Measurements from ENCODE around the gene ARHGAP20.
"Not testable (repeated sequence)": the region's sequence is repeated elsewhere in the genome, so short reads cannot be mapped to it uniquely, and the experiment has no call there.

ARHGAP20 gene

DNA sequence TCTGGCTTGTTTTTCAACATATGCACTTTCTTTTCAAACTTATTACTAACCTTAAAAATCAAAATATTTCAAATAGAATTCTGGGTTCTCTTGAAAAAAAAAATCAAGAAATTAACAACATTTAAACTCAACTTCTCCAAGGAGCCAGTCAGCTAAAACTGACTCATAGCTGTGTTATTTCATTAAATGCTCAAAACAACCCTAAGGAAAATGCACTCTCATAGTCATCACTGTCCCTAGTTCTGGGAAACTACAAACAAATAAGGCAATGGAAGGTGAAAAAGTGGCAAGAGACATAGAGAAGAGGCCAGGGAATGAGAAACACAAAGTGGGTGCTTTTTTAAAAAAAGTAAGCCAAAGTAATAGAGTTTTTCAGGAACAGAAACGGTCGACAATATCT is 4.1 kb upstream of the ARHGAP20 start:
- no peak for FAIRE-seq

DNA sequence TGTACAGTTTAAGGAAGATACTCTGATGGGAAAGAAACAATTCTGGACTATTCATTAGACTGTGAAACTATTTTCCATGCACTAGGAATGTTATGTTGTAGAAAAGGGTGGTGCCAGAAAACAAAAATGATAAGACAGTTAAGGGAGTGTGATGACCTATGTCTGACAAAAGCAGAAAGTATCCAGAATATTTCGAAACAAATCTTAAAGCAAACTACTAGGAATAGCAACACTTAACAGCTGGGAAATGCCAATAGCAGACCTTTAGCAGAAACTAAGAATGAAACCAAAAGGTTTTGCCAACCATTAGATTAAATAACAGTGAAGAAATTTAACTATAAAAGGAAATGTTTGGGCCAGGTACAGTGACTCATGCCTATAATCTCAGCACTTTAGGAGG is 3.3 kb upstream of the ARHGAP20 start:
- FAIRE-seq, result no peak

GRCh38 chr11:110713449-110713776 is 1.2 kb upstream of the ARHGAP20 start:
- no peak for FAIRE-seq

DNA sequence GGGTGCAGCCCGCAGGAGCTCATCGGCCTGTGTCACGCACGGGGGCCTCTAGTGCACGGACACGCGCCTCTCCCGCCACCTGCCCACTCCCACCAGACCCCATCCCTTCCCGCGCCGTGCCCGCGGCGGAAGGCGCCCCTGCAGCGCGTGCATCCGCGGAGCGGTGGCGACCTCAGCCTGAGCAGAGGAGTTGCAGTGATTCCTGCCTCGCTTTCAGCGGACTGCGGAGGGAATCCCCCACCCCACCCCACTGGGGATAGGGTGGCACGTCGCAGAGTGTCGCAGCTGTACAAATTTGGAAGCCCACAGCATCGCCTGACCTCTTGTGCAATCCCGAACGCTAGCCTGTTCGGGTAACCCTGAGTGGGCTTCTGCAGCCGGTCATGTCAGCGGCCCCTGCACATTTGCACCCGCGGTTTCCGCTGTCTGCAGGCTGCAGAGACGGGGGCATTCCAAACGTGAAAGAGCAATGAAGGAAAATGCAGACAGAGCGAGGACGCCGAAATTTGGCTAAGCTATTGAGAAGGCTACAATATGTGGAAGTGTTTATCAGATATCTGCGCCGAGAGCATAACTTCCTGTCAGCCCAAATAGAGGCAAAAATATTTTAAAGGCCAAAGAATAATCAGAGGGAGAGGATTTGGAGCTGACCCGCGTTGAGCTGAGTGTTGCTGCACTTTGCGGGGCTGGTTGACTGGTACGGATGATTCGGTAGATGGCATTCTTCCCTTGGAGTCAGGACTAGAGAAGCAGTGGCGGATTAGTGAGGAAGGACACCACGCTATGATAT is 617 bp upstream of the ARHGAP20 start:
- no peak for FAIRE-seq

GRCh38 chr11:110711448-110711775 is 825 bp downstream of the ARHGAP20 start:
- no peak for FAIRE-seq

DNA sequence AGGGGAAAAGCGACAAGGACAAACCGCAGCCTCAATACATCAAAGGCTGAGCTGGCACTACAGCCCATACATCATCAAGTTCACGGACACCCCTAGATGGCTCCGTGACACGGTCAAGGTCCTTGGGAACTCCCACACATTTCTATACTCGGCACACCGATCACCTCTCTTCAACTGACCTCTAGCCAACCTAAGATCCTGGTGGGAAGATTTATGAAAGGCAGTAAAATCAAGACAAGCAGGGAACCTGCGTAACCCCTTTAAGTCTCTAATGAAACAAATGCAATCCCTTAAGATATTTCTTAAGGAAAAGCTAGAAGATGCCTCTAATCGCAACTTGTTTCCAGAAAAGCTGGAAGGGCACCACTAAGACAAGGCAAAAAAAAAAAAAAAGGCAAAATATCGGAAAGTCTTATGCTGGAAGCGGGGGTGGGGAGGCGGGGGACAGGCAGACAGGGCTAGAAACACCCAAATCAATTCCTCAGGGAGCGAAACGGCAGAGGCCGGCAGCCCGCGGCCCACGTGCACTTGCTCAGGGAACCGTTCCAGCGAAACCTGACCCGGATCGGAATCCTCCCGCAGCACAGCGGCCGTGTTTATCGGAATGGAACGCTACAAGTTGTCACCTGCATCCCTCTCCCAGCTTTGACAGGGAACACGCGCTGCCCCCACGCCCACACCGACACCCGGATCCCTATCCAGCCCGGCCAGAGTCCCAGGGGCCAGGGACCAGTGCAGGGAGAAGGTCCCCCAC is 1.4 kb downstream of the ARHGAP20 start:
- no peak for FAIRE-seq

DNA sequence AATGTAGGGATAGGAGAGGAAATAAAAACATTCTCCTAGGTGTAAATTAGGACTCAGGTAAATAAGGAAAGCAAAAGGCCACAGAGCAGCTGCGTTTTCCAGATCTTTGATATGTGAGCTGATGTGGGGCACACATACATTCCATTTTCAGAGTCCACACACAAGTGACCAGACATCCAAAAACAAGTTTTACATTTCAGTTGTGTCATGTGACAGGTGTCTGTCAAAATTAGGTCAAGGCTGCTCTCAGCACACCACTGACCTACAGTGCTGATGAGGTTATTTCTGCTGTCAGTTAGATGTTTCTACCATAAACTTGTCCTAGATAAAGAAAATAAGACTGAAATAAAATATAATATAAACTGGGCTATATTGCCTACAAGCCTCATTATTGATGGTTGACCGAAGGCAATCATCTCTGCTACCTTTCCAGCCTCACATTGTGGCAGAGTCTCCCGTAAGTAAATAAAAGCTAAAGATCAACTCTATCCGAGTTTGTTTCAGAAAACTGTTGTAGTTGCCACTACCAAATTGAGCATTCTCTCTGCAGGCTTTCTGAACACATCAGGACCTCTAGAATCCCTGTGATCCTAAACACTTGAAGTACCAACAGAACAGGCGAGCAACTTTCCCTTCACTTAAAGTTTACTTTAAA is 7.9 kb downstream of the ARHGAP20 start:
- no peak for FAIRE-seq

- no peak for FAIRE-seq
These were observed 20.3 kb downstream of the ARHGAP20 start for GRCh38 chr11:110691926-110692325.

DNA sequence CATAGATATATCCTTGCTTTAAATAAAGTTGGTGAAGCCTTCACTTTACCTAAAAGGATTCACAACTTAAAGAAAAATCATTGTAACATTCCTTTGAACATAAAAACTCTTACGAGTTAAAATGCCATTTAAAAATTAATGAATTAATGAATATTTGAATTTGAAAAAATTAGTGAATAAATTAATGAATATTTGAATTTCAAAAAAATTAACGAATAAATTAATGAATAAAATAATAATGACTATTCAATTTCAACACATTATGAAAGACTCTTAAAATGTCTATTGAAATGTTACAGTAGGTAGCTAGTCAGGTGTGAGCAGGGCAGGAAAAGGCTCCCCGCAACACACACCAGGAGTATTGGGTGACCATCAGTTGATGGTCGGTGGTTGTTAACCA is 22.9 kb downstream of the ARHGAP20 start:
- peak; percentile 3 for FAIRE-seq

GRCh38 chr11:110679323-110679975 is 32.8 kb downstream of the ARHGAP20 start:
- FAIRE-seq, result no peak

DNA sequence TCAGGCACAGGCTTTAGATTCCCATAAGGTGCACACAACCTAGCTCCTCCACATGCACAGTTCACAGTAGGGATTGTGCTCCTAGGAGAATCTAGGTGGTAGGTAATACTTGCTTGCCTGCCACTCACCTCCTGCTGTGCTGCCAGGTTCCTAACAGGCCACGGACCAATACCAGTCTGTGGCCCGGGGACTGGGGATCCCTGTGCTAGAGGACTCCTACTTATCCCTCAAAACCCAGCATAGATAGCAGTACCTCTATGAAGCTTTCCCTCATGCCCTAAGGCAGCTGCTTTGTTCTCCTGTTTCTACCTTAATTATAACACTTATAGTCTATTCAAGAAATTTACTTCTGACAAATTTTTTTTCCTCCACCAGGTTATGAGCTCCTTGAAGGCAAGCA is 36.7 kb downstream of the ARHGAP20 start:
- FAIRE-seq, result no peak

GRCh38 chr11:110665689-110666465 is 46.4 kb downstream of the ARHGAP20 start:
- FAIRE-seq, result no peak

DNA sequence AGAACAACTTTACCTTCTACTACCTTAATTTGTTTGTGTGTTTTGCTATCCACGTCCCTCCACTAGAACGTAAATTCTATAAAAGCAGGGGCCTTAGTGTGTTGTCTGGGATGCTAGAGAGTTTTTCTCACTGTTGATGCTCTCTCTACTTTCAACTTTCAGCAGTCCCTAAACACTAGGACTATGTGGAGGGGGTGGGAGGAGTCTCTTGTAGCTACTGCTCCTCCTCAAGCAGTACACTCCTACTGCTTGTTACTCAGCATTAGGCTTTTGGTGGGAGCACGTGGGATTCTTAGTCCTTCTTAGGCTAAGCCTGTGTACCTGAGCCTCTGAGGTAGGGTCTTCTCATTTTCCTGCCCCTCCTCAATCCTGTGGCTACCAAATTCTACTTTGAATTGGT is 56.3 kb downstream of the ARHGAP20 start:
- no peak for FAIRE-seq

GRCh38 chr11:110654456-110654855 is 57.8 kb downstream of the ARHGAP20 start:
- FAIRE-seq, result no peak

DNA sequence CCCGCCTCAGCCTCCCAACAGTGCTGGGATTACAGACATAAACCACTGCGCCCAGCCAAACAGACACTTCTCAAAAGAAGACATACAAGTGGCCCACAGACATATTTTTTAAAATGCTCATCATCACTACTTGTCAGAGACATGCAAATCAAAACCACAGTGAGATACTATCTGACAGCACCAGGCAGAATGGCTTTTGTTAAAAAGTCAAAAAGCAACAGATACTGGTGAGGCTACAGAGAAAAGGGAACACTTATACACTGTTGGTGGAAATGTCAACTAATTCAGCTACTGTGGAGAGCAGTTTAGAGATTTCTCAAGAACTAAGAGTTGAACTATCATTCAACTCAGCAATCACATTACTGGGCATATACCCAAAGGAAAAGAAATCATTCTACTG is 67.0 kb downstream of the ARHGAP20 start:
- FAIRE-seq, result no peak

- no peak for FAIRE-seq
These were observed 77.9 kb downstream of the ARHGAP20 start for GRCh38 chr11:110634370-110634769.

DNA sequence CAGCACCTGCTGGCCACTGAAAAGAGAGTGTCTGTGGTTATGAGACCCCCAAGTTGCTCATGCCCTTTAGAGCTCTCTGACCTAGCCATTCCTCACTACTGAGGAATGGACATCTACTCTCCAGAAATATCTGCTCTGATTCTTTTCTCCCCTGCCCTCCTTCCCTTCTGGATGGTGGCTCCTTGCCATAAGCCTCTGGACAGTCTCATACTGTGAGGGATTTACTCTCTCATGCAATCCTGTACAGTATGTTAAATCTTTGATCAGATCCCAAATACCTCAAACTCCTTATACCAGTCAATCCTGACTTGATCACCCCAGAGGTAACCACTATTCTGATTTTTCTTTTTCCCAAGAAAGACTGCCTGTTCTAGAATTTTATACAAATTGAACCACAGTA is 80.7 kb downstream of the ARHGAP20 start:
- FAIRE-seq, result no peak

- no peak for FAIRE-seq
These were observed 82.6 kb downstream of the ARHGAP20 start for GRCh38 chr11:110629594-110629993.

GRCh38 chr11:110621826-110622225 is 90.4 kb downstream of the ARHGAP20 start:
- FAIRE-seq, result no peak

GRCh38 chr11:110619366-110619765 is 92.9 kb downstream of the ARHGAP20 start:
- not testable (repeated sequence) for FAIRE-seq

GRCh38 chr11:110614031-110614430 is 98.2 kb downstream of the ARHGAP20 start:
- FAIRE-seq, result no peak

GRCh38 chr11:110613197-110613918 is 98.9 kb downstream of the ARHGAP20 start:
- no peak for FAIRE-seq
